Stomach (tissue), 9 donors: ENCODE data around the gene PHETA2. TPM values are rescaled to one million over a fixed set of nuclear protein-coding genes. Genes with fewer than 3 reads are reported as not detected.

Experiments used
- DNase-seq, 2 donors: peaks; one replicate each; pipeline versions ENCODE4 v3.0.0 to v3.0.0-alpha.2; 2013 to 2019
- H3K27ac ChIP-seq, 5 donors: fragments of 200-600 bp in 4 of 5; sonication (generic) in 4 of 5; one replicate each; pipeline ENCODE4 v1.5.1; 2013 to 2019; ENCODE audit warnings: mild to moderate bottlenecking in 1 of 5, moderate library complexity in 1 of 5
- H3K27me3 ChIP-seq, 3 donors: fragments of 200-600 bp; sonication (generic); one replicate each; pipeline ENCODE4 v1.5.1; 2017 to 2019; ENCODE audit warnings: mixed run types in 1 of 3
- H3K36me3 ChIP-seq, 4 donors: fragments of 200-600 bp; sonication (generic); 1 replicate in 3 of 4; 2 replicates in 1 of 4; pipeline ENCODE4 v1.5.1; 2016 to 2019
- H3K4me1 ChIP-seq, 4 donors: fragments of 200-600 bp; sonication (generic); one replicate each; pipeline ENCODE4 v1.5.1; 2016 to 2019
- H3K4me3 ChIP-seq, 4 donors: fragments of 200-600 bp; sonication (generic) in 3 of 4; one replicate each; pipeline ENCODE4 v1.5.1; 2016 to 2019; ENCODE audit warnings: mild to moderate bottlenecking in 1 of 4
- H3K9me3 ChIP-seq, 4 donors: fragments of 200-600 bp; sonication (generic); one replicate each; pipeline ENCODE4 v1.5.1; 2016 to 2019
- EP300 ChIP-seq: sonication (generic); formaldehyde crosslinking; IDR thresholded peaks from one replicate; pipeline ENCODE4 v1.6.1; 2017; ENCODE audit warnings: antibody characterized with exemption
- POLR2A ChIP-seq, 4 donors: fragments of 450-650 bp; IDR thresholded peaks; one replicate each; pipeline ENCODE4 v1.6.1; 2016; ENCODE audit warnings: antibody characterized with exemption in 4 of 4, control low read depth in 2 of 4, mild to moderate bottlenecking in 1 of 4, moderate library complexity in 1 of 4
- POLR2AphosphoS5 ChIP-seq, 3 donors: sonication (generic); formaldehyde crosslinking; IDR thresholded peaks; one replicate each; pipeline ENCODE4 v1.6.1; 2016; ENCODE audit warnings: antibody characterized with exemption in 3 of 3
- WGBS, 5 donors: extraction: QIAGEN DNeasy Blood & Tissue Kit in 3 of 5; methylation state at CpG; one replicate each; pipeline versions ENCODE4 v1.1.5 to v1.1.7; 2013 to 2018; 5-methylcytosine and 5-hydroxymethylcytosine counted together
- intact Hi-C: fragments of 100-400 bp; cut with DNase I; formaldehyde crosslinking; loops from one replicate; pipeline ENCODE4 v1.15.1; 2023; ENCODE audit warnings: low total_unique reads
- polyA plus RNA-seq, 3 donors: library from polyadenylated mRNA; stranded (reverse); fragments of 200-250 nt; gene quantifications; one replicate each; pipeline ENCODE4 v1.2.3, GENCODE V29; 2013
- total RNA-seq, 5 donors: library from RNA; depleted of rRNA; stranded (reverse); fragments of >200 nt; gene quantifications; one replicate each; pipeline versions ENCODE4 v1.1.0 to v1.2.3, GENCODE V29; 2014 to 2016
- TF ChIP-seq, protein P1 (sequence below), 7 experiments: fragments of 450-650 bp in 4 of 7; fragments of 200-600 bp in 3 of 7; sonication (generic) in 3 of 7; IDR thresholded peaks; one replicate each; pipeline ENCODE4 v1.5.1; 2016 to 2019; ENCODE audit warnings: antibody characterized with exemption in 7 of 7, control low read depth in 2 of 7, mild to moderate bottlenecking in 1 of 7
- donor health status: healthy with polysubstance abuse.
- donor health status: Bipolar disorder and iron deficiency.
- donor health status: healthy.

PHETA2 gene
- total and polyA plus RNA-seq, 8 donors: 8.4 to 30.1 (median 20.8) TPM

GRCh38 chr22:42078469-42079318, 4.6 kb downstream of the PHETA2 start:
- H3K36me3 ChIP-seq: peaks cover 19 to 41% (median 40%) of the 10 kb centered on the region in 4 donors
- H3K27ac ChIP-seq: peak overlapping the region; percentile 90 to 99 (median 99)
- DNase-seq: no peak
- TF ChIP-seq EP300 (no peak), POLR2AphosphoS5 (IDR thresholded peaks at IDR 0.05) (no peak), POLR2A (IDR thresholded peaks at IDR 0.05) (no peak)
- TF ChIP-seq, protein P1, sequence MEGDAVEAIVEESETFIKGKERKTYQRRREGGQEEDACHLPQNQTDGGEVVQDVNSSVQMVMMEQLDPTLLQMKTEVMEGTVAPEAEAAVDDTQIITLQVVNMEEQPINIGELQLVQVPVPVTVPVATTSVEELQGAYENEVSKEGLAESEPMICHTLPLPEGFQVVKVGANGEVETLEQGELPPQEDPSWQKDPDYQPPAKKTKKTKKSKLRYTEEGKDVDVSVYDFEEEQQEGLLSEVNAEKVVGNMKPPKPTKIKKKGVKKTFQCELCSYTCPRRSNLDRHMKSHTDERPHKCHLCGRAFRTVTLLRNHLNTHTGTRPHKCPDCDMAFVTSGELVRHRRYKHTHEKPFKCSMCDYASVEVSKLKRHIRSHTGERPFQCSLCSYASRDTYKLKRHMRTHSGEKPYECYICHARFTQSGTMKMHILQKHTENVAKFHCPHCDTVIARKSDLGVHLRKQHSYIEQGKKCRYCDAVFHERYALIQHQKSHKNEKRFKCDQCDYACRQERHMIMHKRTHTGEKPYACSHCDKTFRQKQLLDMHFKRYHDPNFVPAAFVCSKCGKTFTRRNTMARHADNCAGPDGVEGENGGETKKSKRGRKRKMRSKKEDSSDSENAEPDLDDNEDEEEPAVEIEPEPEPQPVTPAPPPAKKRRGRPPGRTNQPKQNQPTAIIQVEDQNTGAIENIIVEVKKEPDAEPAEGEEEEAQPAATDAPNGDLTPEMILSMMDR (IDR thresholded peaks at IDR 0.05): no peak
- intact Hi-C loops: no loop called here
- WGBS, 5 donors: 19 to 34% (median 22%) methylated on average over 19 to 24 of the region's 24 CpGs
- H3K9me3 ChIP-seq: no peaks in the 10 kb centered on the region
- H3K27me3 ChIP-seq: no peaks in the 10 kb centered on the region
- peak overlapping the region; percentile 58 to 64 (median 61) for H3K4me3 ChIP-seq
- H3K4me1 ChIP-seq: peaks cover 38 to 77% (median 58%) of the 10 kb centered on the region in 4 donors

DNA sequence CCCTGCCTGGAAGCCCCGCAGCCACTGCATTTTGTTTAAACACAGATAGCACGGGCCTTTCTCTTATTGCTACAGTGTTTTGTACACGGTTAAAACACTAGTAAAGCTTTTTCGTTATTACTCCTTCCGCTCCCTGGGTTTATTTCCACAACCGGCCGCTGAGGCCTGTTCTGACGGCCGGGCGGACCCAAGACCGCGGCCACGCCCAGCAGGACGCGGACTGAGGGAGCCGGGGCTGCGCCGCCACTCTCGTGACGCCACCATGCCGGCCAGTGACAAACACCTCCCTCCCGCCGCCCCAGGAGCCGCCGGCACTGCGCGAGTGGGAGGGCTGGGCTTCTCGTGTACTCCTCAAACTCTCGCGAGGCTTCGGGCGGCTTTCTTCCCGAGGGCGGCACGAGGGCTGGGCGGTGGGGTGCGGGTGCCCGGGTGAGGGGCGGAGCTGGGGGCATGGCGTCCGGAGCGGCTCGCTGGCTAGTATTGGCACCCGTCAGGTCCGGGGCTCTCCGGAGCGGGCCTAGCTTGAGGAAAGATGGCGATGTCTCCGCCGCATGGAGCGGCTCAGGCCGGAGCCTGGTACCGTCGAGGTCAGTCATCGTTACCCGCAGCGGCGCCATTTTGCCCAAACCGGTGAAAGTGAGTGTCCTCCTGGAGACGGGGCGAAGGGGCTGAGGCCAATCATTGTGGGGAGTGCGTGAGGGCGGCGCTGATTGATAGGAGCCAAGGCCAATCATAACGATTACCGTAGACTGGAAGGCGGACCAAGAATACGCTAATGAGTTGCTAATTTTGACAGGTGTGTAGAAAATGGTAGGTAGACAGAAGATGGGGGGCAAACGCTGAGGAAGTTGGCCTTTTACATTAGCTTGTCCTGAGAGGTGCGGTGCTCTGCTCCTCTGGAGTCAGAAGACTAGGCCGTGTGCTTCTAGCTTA, 5.5 kb downstream of the PHETA2 start, which contains the start of gene SMDT1:
TSS of gene SMDT1 (plus strand) at position 382 of the 933 bp plus-strand sequence. CDS start at position 451, 69 bp downstream.
- peak within 1 kb of the TSS; percentile 90 to 99 (median 99) for H3K27ac ChIP-seq
- peaks cover 34 to 75% (median 52%) of the 10 kb centered on the region in 4 donors for H3K4me1 ChIP-seq
- no peaks in the 10 kb centered on the region for H3K27me3 ChIP-seq
- H3K36me3 ChIP-seq: peaks cover 22 to 50% (median 48%) of the 10 kb centered on the region in 4 donors
- peak; percentile 99 for DNase-seq
- intact Hi-C loops: no loop called here
- H3K9me3 ChIP-seq: no peaks in the 10 kb centered on the region
- TF ChIP-seq POLR2A (IDR thresholded peaks at IDR 0.05): peak in 2 of 4 donors; percentile 52 to 73
- peak; percentile 81 to 97 (median 89) for TF ChIP-seq POLR2AphosphoS5 (IDR thresholded peaks at IDR 0.05)
- no peak for TF ChIP-seq EP300
- peak within 1 kb of the TSS; percentile 58 to 64 (median 61) for H3K4me3 ChIP-seq
- 0% methylated on average over 57 to 71 of the region's 71 CpGs for WGBS, 5 donors

GRCh38 chr22:42080287-42080686, 6.2 kb downstream of the PHETA2 start:
- intact Hi-C loops: no loop called here

GRCh38 chr22:42083119-42083518, 9.1 kb downstream of the PHETA2 start:
- intact Hi-C loops: no loop called here
- Histone ChIP-seq H3K4me1 (peaks cover 22 to 69% (median 35%) of the 10 kb centered on the region in 4 donors), H3K27me3 (no peaks in the 10 kb centered on the region), H3K4me3 (no peak overlapping the region), H3K9me3 (no peaks in the 10 kb centered on the region), H3K36me3 (peaks cover 36 to 57% (median 55%) of the 10 kb centered on the region in 4 donors), H3K27ac (no peak overlapping the region)
- TF ChIP-seq, protein P1 (IDR thresholded peaks at IDR 0.05): no peak
- no peak for TF ChIP-seq POLR2A (IDR thresholded peaks at IDR 0.05)
- no peak for TF ChIP-seq EP300
- no peak for TF ChIP-seq POLR2AphosphoS5 (IDR thresholded peaks at IDR 0.05)
- DNase-seq: no peak
- WGBS, 5 donors: 90 to 93% (median 92%) methylated on average over 4 of the region's 4 CpGs

More at GRCh38 chr22:42080287-42080686, 6.2 kb downstream of the PHETA2 start:
- Histone ChIP-seq H3K27ac (peak overlapping the region; percentile 90 to 99 (median 99)), H3K4me3 (peak overlapping the region; percentile 58 to 64 (median 61)), H3K36me3 (peaks cover 29 to 57% (median 55%) of the 10 kb centered on the region in 4 donors), H3K27me3 (no peaks in the 10 kb centered on the region), H3K4me1 (peaks cover 28 to 68% (median 45%) of the 10 kb centered on the region in 4 donors), H3K9me3 (no peaks in the 10 kb centered on the region)
- peak; percentile 55 to 80 for DNase-seq
- TF ChIP-seq, protein P1 (IDR thresholded peaks at IDR 0.05): no peak
- TF ChIP-seq POLR2A (IDR thresholded peaks at IDR 0.05) (no peak), POLR2AphosphoS5 (IDR thresholded peaks at IDR 0.05) (no peak), EP300 (no peak)
- WGBS, 5 donors: 0 to 2% (median 1%) methylated on average over 14 of the region's 14 CpGs
